HG03460 (cell line): ENCODE measurements around the gene NOL9.

Source experiments
- ATAC-seq: cut with Tn5 transposase; IDR thresholded peaks from one replicate; pipeline ENCODE4 v1.9.1; 2021; ENCODE audit not compliant: unreplicated experiment

The NOL9 gene

GRCh38 chr1:6473156-6473555 lies 81.2 kb downstream of the NOL9 start:
- no peak for ATAC-seq

GRCh38 chr1:6472391-6472790 lies 81.9 kb downstream of the NOL9 start:
- no peak for ATAC-seq

DNA sequence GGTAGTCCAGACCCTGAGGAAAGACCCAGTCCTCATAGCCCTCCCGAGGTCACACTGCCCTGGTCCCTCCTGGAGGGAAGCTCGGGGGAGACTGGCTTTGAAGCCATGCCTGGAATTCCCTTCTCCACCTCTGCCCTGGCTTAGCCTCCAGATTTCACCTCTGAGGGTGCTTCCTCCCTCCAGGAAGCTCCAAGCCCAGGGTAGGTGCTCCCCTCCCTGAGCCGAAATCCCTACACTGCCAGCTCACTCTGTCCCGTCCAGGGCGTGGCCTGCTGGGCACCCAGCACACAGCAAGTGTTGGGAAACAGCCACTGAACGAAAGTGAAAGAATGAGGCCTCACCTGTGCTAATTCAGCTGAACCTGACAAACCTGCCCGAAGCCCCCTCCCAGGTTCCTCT lies 82.3 kb downstream of the NOL9 start:
- ATAC-seq, result no peak
